Tibial artery (tissue), 4 donors: ENCODE measurements around the gene GLP1R.
A peak's percentile ranks its signal among the peaks of the same experiment; 100 is the strongest.

Experiments
- DNase-seq, 2 donors: peaks; one replicate each; pipeline ENCODE4 v3.0.0-alpha.2; 2019
- H3K27ac ChIP-seq, 2 donors: fragments of 200-600 bp; sonication (generic) in 1 of 2; 1 replicate in 1 of 2; 2 replicates in 1 of 2; pipeline ENCODE4 v1.5.1; 2018 to 2019; ENCODE audit warnings: mild to moderate bottlenecking in 1 of 2
- H3K27me3 ChIP-seq, 2 donors: fragments of 200-600 bp; sonication (generic) in 1 of 2; one replicate each; pipeline versions ENCODE4 v1.5.1 to v1.6.0; 2016 to 2019
- H3K36me3 ChIP-seq, 3 donors: fragments of 200-600 bp; sonication (generic) in 2 of 3; one replicate each; pipeline ENCODE4 v1.5.1; 2016 to 2019; ENCODE audit warnings: mild to moderate bottlenecking in 2 of 3
- H3K4me1 ChIP-seq, 4 donors: fragments of 200-600 bp; sonication (generic) in 2 of 4; 1 replicate in 3 of 4; 2 replicates in 1 of 4; pipeline ENCODE4 v1.5.1; 2016 to 2019
- H3K4me3 ChIP-seq, 2 donors: fragments of 200-600 bp; sonication (generic) in 1 of 2; 1 replicate in 1 of 2; 2 replicates in 1 of 2; pipeline ENCODE4 v1.5.1; 2018 to 2019; ENCODE audit warnings: mild to moderate bottlenecking in 2 of 2
- H3K9me3 ChIP-seq, 3 donors: fragments of 200-600 bp; sonication (generic) in 1 of 3; one replicate each; pipeline ENCODE4 v1.5.1; 2016 to 2019
- intact Hi-C: fragments of 100-400 bp; cut with DNase I; formaldehyde crosslinking; loops from one replicate; pipeline ENCODE4 v1.15.0; 2023; ENCODE audit warnings: low total_unique reads
- TF ChIP-seq, protein P1 (sequence below), 2 experiments: fragments of 200-600 bp in 1 of 2; fragments of 450-650 bp in 1 of 2; IDR thresholded peaks; one replicate each; pipeline ENCODE4 v1.5.1; 2017 to 2019; ENCODE audit warnings: antibody characterized with exemption in 2 of 2, mild to moderate bottlenecking in 1 of 2, moderate library complexity in 1 of 2

GLP1R gene

DNA sequence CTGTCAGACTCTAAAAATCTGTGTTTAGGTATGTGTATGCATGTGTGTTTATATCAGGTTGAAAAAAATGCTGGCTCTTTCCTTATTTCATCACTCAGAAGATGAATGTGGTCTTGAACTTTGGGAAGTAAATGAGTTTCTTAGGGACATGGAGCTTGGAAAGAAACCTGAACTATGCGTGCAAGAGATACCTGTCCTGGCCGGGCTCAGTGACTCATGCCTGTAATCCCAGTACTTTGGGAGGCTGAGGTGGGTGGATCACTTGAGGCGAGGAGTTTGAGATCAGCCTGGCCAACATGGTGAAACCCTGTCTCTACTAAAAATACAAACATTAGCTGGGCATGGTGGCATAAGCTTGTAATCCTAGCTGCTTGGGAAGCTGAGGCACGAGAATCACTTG is 4.4 kb upstream of the GLP1R start:
- DNase-seq = peak in 1 of 2 donors; percentile 15
- TF ChIP-seq, protein P1, sequence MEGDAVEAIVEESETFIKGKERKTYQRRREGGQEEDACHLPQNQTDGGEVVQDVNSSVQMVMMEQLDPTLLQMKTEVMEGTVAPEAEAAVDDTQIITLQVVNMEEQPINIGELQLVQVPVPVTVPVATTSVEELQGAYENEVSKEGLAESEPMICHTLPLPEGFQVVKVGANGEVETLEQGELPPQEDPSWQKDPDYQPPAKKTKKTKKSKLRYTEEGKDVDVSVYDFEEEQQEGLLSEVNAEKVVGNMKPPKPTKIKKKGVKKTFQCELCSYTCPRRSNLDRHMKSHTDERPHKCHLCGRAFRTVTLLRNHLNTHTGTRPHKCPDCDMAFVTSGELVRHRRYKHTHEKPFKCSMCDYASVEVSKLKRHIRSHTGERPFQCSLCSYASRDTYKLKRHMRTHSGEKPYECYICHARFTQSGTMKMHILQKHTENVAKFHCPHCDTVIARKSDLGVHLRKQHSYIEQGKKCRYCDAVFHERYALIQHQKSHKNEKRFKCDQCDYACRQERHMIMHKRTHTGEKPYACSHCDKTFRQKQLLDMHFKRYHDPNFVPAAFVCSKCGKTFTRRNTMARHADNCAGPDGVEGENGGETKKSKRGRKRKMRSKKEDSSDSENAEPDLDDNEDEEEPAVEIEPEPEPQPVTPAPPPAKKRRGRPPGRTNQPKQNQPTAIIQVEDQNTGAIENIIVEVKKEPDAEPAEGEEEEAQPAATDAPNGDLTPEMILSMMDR (IDR thresholded peaks at IDR 0.05) = no peak
- Histone ChIP-seq H3K4me3 (no peak overlapping the region), H3K9me3 (no peaks in the 10 kb centered on the region), H3K36me3 (no peaks in the 10 kb centered on the region), H3K4me1 (peaks cover 0 to 11% (median 10%) of the 10 kb centered on the region in 4 donors), H3K27ac (no peak overlapping the region), H3K27me3 (peaks cover 0 to 50% of the 10 kb centered on the region in 2 donors)
- intact Hi-C loops = no loop called here

DNA sequence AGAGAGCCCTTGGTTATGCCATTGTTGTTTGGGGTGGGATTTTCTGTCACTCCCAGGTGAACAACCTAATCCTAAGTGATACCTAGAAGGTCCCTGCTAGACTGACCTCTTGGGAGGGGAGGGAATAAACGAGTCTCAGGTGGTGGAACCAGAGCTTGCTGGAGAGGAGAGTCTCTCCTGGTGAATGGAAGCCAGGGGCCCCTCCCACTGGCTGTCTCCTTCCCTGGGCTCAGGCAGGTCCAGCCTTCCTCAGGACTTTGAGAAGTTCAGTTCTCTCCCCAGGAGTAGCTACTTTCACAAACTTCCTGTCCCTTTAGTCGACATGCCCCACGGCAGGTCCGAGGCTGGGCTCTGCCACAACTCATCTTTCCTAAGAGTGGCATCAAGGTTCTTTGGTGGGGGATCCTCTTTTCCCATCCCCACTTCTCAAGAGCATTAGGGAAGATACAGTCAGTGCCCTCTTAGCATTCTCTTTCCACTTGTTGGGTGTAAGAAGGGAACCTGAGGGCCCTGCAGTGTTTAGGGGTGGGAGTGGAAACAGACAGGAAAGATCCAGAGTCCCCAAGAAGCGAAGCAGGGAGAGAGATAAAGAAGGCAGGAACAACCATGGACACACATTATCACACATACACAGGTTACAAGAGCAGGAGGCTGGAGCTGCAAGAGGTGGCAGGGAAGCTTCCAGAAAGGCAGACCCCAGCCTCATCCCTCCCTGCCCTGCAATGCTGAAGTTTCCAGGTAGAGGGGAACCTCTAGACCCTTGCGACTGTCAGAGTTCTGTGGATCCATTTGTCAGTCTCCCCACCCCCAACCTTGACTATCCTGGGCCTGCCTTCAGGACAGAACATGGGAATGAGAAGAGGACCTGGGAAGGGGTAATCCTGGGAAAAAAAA is 900 bp upstream of the GLP1R start:
- no peak overlapping the region for H3K27ac ChIP-seq
- TF ChIP-seq, protein P1 (IDR thresholded peaks at IDR 0.05) = no peak
- intact Hi-C loops = no loop called here
- H3K4me3 ChIP-seq = no peak overlapping the region
- H3K4me1 ChIP-seq = peaks cover 0 to 13% (median 11%) of the 10 kb centered on the region in 4 donors
- H3K27me3 ChIP-seq = peaks cover 0 to 51% of the 10 kb centered on the region in 2 donors
- no peaks in the 10 kb centered on the region for H3K36me3 ChIP-seq
- H3K9me3 ChIP-seq = no peaks in the 10 kb centered on the region
- peak in 1 of 2 donors; percentile 32 for DNase-seq

DNA sequence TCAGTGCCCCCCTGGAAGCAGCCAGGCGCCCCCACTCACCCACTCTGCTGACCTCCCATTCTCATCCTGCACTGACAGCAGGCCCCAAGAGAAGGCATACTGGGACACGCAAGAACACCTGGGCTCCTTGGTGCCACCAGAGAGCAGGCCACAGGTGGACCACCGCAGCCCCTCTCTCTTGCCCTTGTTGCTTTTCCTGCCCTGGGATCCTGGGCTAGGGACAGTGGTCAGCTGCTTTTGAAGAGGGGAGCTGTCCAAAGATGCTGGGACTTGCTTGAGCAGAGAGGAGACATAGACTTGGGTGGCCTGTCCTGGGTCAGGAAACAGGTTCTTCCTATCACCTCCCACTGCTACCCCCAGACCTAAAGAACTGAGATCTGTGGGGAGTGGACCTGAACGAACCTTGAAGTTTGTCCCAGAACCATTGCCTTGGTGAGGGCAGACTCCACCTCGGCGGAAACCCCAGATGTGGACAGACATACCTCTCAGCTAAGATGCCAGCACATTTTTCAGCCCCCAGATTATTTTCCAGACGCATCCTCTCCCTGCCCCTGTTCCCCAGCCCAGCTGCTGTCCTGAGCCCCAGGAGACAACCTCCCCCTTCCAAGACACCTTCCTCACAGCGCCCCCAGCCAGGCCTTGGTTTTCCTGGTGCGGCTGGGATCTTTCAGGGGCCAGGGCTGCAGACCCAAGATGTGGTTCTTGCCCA is 1.1 kb downstream of the GLP1R start:
- intact Hi-C loops = no loop called here
- Histone ChIP-seq H3K4me1 (peaks cover 0 to 13% (median 11%) of the 10 kb centered on the region in 4 donors), H3K4me3 (no peak overlapping the region), H3K9me3 (no peaks in the 10 kb centered on the region), H3K27ac (no peak overlapping the region), H3K36me3 (no peaks in the 10 kb centered on the region), H3K27me3 (peaks cover 0 to 61% of the 10 kb centered on the region in 2 donors)
- TF ChIP-seq, protein P1 (IDR thresholded peaks at IDR 0.05) = no peak
- DNase-seq = peak in 1 of 2 donors; percentile 35

GRCh38 chr6:39050453-39051112 is 2.0 kb downstream of the GLP1R start:
- H3K9me3 ChIP-seq = no peaks in the 10 kb centered on the region
- TF ChIP-seq, protein P1 (IDR thresholded peaks at IDR 0.05) = no peak
- no peaks in the 10 kb centered on the region for H3K36me3 ChIP-seq
- intact Hi-C loops = no loop called here
- no peak for DNase-seq
- H3K4me3 ChIP-seq = no peak overlapping the region
- no peak overlapping the region for H3K27ac ChIP-seq
- peaks cover 0 to 61% of the 10 kb centered on the region in 2 donors for H3K27me3 ChIP-seq
- peaks cover 0 to 13% (median 11%) of the 10 kb centered on the region in 4 donors for H3K4me1 ChIP-seq

GRCh38 chr6:39051399-39052122 is 3.0 kb downstream of the GLP1R start:
- Histone ChIP-seq H3K36me3 (no peaks in the 10 kb centered on the region), H3K27me3 (peaks cover 0 to 57% of the 10 kb centered on the region in 2 donors), H3K4me1 (peaks cover 0 to 13% (median 11%) of the 10 kb centered on the region in 4 donors), H3K9me3 (no peaks in the 10 kb centered on the region), H3K27ac (no peak overlapping the region), H3K4me3 (no peak overlapping the region)
- DNase-seq = peak in 1 of 2 donors; percentile 24
- intact Hi-C loops = no loop called here
- TF ChIP-seq, protein P1 (IDR thresholded peaks at IDR 0.05) = no peak
